Activated CD4-positive, alpha-beta memory T cell treated with anti-CD3 and anti-CD28 coated beads for 36 hours (primary cell): ENCODE results near the gene KAZN. TPM values are rescaled to one million over a fixed set of nuclear protein-coding genes. Genes with fewer than 3 reads are reported as not detected.

ENCODE experiments used
- CTCF ChIA-PET: fragments of 350-600 bp; sonication (Branson Sonifier 250); formaldehyde crosslinking; loops from one replicate; lab custom pipeline; 2021; ENCODE audit warnings: antibody characterized with exemption, inconsistent platforms; lab: Charles Lee
- POLR2A ChIA-PET: fragments of 350-600 bp; sonication (Branson Sonifier 250); formaldehyde crosslinking; loops from one replicate; lab custom pipeline; 2021; ENCODE audit warnings: antibody characterized with exemption; lab: Charles Lee
- DNase-seq: peaks from one replicate; pipeline ENCODE4 v3.0.0-alpha.2; 2020
- H3K27ac Mint-ChIP-seq: one replicate; pipeline ENCODE4 v1.8.0; 2021; ENCODE audit warnings: mixed read lengths
- H3K27me3 Mint-ChIP-seq: one replicate; pipeline ENCODE4 v1.8.0; 2021; ENCODE audit warnings: mixed read lengths
- H3K36me3 Mint-ChIP-seq: one replicate; pipeline ENCODE4 v1.8.0; 2021; ENCODE audit warnings: mixed read lengths
- H3K4me1 Mint-ChIP-seq: one replicate; pipeline ENCODE4 v1.8.0; 2021; ENCODE audit warnings: low read depth, mixed read lengths
- H3K4me3 Mint-ChIP-seq: one replicate; pipeline ENCODE4 v1.8.0; 2021; ENCODE audit warnings: mild to moderate bottlenecking, mixed read lengths
- H3K9me3 Mint-ChIP-seq: one replicate; pipeline ENCODE4 v1.8.0; 2021; ENCODE audit warnings: mixed read lengths
- intact Hi-C: fragments of 100-400 bp; cut with micrococcal nuclease; formaldehyde crosslinking; loops from one replicate; pipeline ENCODE4 v1.15.1; 2023
- total RNA-seq, 2 experiments: library from RNA; stranded (reverse); gene quantifications; one replicate each; pipeline ENCODE4 v1.2.3, GENCODE V29; 2021

KAZN gene
- total RNA-seq, 2 experiments from 2014 or later, result 0.31 to 0.33 TPM

GRCh38 chr1:14624941-14625340 lies 26.5 kb downstream of the KAZN start:
- Mint-ChIP-seq H3K36me3 (no peaks in the 10 kb centered on the region), H3K4me3 (no peak overlapping the region), H3K27me3 (no peaks in the 10 kb centered on the region), H3K9me3 (no peaks in the 10 kb centered on the region), H3K27ac (no peak overlapping the region), H3K4me1 (no peaks in the 10 kb centered on the region)
- ChIA-PET CTCF (no interaction called here), POLR2A (no interaction called here)
- intact Hi-C loops, result no loop called here
- no peak for DNase-seq

GRCh38 chr1:14625572-14625971 lies 27.1 kb downstream of the KAZN start:
- no peak overlapping the region for H3K27ac Mint-ChIP-seq
- no peak for DNase-seq
- ChIA-PET CTCF (no interaction called here), POLR2A (no interaction called here)
- no peaks in the 10 kb centered on the region for H3K36me3 Mint-ChIP-seq
- H3K27me3 Mint-ChIP-seq, result no peaks in the 10 kb centered on the region
- no peaks in the 10 kb centered on the region for H3K9me3 Mint-ChIP-seq
- H3K4me1 Mint-ChIP-seq, result no peaks in the 10 kb centered on the region
- intact Hi-C loops, result no loop called here
- H3K4me3 Mint-ChIP-seq, result no peak overlapping the region

- H3K36me3 Mint-ChIP-seq, result no peaks in the 10 kb centered on the region
- POLR2A ChIA-PET, result no interaction called here
- intact Hi-C loops, result no loop called here
- H3K4me3 Mint-ChIP-seq, result no peak overlapping the region
- no peaks in the 10 kb centered on the region for H3K27me3 Mint-ChIP-seq
- H3K4me1 Mint-ChIP-seq, result no peaks in the 10 kb centered on the region
- H3K27ac Mint-ChIP-seq, result no peak overlapping the region
- DNase-seq, result no peak
- no peaks in the 10 kb centered on the region for H3K9me3 Mint-ChIP-seq
- CTCF ChIA-PET, result no interaction called here
Measured at GRCh38 chr1:14625996-14626395, 27.5 kb downstream of the KAZN start.

GRCh38 chr1:14626869-14627607 lies 28.6 kb downstream of the KAZN start:
- Mint-ChIP-seq H3K4me1 (no peaks in the 10 kb centered on the region), H3K27ac (no peak overlapping the region), H3K36me3 (no peaks in the 10 kb centered on the region), H3K4me3 (no peak overlapping the region), H3K27me3 (no peaks in the 10 kb centered on the region), H3K9me3 (no peaks in the 10 kb centered on the region)
- intact Hi-C loops, result no loop called here
- POLR2A ChIA-PET, result no interaction called here
- no peak for DNase-seq
- CTCF ChIA-PET, result no interaction called here

- Mint-ChIP-seq H3K27ac (no peak overlapping the region), H3K9me3 (no peaks in the 10 kb centered on the region), H3K36me3 (no peaks in the 10 kb centered on the region), H3K4me1 (no peaks in the 10 kb centered on the region), H3K27me3 (no peaks in the 10 kb centered on the region), H3K4me3 (no peak overlapping the region)
- ChIA-PET POLR2A (no interaction called here), CTCF (no interaction called here)
- intact Hi-C loops, result no loop called here
- DNase-seq, result no peak
Measured at GRCh38 chr1:14627608-14628489, 29.4 kb downstream of the KAZN start.

- DNase-seq, result no peak
- Mint-ChIP-seq H3K27me3 (no peaks in the 10 kb centered on the region), H3K4me1 (no peaks in the 10 kb centered on the region), H3K4me3 (no peak overlapping the region), H3K36me3 (no peaks in the 10 kb centered on the region), H3K9me3 (no peaks in the 10 kb centered on the region), H3K27ac (no peak overlapping the region)
- POLR2A ChIA-PET, result no interaction called here
- intact Hi-C loops, result no loop called here
- CTCF ChIA-PET, result no interaction called here
Measured at GRCh38 chr1:14629363-14630014, 31.0 kb downstream of the KAZN start.

- H3K27me3 Mint-ChIP-seq, result no peaks in the 10 kb centered on the region
- no peak for DNase-seq
- H3K4me1 Mint-ChIP-seq, result no peaks in the 10 kb centered on the region
- H3K9me3 Mint-ChIP-seq, result no peaks in the 10 kb centered on the region
- H3K4me3 Mint-ChIP-seq, result no peak overlapping the region
- ChIA-PET POLR2A (no interaction called here), CTCF (no interaction called here)
- H3K27ac Mint-ChIP-seq, result no peak overlapping the region
- no peaks in the 10 kb centered on the region for H3K36me3 Mint-ChIP-seq
- intact Hi-C loops, result no loop called here
Measured at GRCh38 chr1:14630986-14631385, 32.5 kb downstream of the KAZN start.

GRCh38 chr1:14631421-14631820 lies 32.9 kb downstream of the KAZN start:
- H3K36me3 Mint-ChIP-seq, result no peaks in the 10 kb centered on the region

GRCh38 chr1:14634486-14634885 lies 36.0 kb downstream of the KAZN start:
- ChIA-PET CTCF (no interaction called here), POLR2A (interaction anchor here (0.5 kb wide), 1 partner anchor 81 kb away, joined by 5 read pairs; no protein-coding TSS in a partner anchor)
- no peak for DNase-seq
- Mint-ChIP-seq H3K36me3 (no peaks in the 10 kb centered on the region), H3K27me3 (no peaks in the 10 kb centered on the region), H3K9me3 (no peaks in the 10 kb centered on the region), H3K4me3 (no peak overlapping the region), H3K27ac (no peak overlapping the region), H3K4me1 (no peaks in the 10 kb centered on the region)
- intact Hi-C loops, result no loop called here

More at GRCh38 chr1:14631421-14631820, 32.9 kb downstream of the KAZN start:
- Mint-ChIP-seq H3K27me3 (no peaks in the 10 kb centered on the region), H3K27ac (no peak overlapping the region), H3K9me3 (no peaks in the 10 kb centered on the region), H3K4me3 (no peak overlapping the region), H3K4me1 (no peaks in the 10 kb centered on the region)
- intact Hi-C loops, result no loop called here
- CTCF ChIA-PET, result no interaction called here
- no peak for DNase-seq
- POLR2A ChIA-PET, result no interaction called here

- Mint-ChIP-seq H3K9me3 (no peaks in the 10 kb centered on the region), H3K4me1 (no peaks in the 10 kb centered on the region), H3K27ac (no peak overlapping the region), H3K27me3 (no peaks in the 10 kb centered on the region), H3K36me3 (no peaks in the 10 kb centered on the region), H3K4me3 (no peak overlapping the region)
- CTCF ChIA-PET, result no interaction called here
- no peak for DNase-seq
- POLR2A ChIA-PET, result no interaction called here
- intact Hi-C loops, result no loop called here
Measured at GRCh38 chr1:14635421-14635820, 36.9 kb downstream of the KAZN start.

GRCh38 chr1:14636897-14637632 lies 38.6 kb downstream of the KAZN start:
- Mint-ChIP-seq H3K9me3 (peaks cover 3% of the 10 kb centered on the region), H3K4me1 (no peaks in the 10 kb centered on the region), H3K4me3 (no peak overlapping the region), H3K27me3 (no peaks in the 10 kb centered on the region), H3K36me3 (no peaks in the 10 kb centered on the region), H3K27ac (no peak overlapping the region)
- no peak for DNase-seq
- intact Hi-C loops, result no loop called here
- CTCF ChIA-PET, result no interaction called here
- POLR2A ChIA-PET, result no interaction called here
